Muscle of leg (tissue), 11 donors: Measurements from ENCODE around the gene PRDM16. TPM values are rescaled to one million over a fixed set of nuclear protein-coding genes. Genes with fewer than 3 reads are reported as not detected.

Source experiments
- DNase-seq: peaks from one replicate; pipeline ENCODE4 v3.0.0; 2013
- H3K27ac ChIP-seq: one replicate; pipeline ENCODE4 v1.5.1; 2013; ENCODE audit warnings: mild to moderate bottlenecking, low read length, control low read depth
- H3K27me3 ChIP-seq: one replicate; pipeline ENCODE4 v1.6.1; 2013; ENCODE audit warnings: low read length; ENCODE audit not compliant: control insufficient read depth, insufficient read depth
- H3K36me3 ChIP-seq: one replicate; pipeline ENCODE4 v1.6.1; 2013; ENCODE audit warnings: low read length; ENCODE audit not compliant: control insufficient read depth, insufficient read depth
- H3K4me1 ChIP-seq: one replicate; pipeline ENCODE4 v1.6.1; 2013; ENCODE audit warnings: low read length; ENCODE audit not compliant: control insufficient read depth, insufficient read depth
- H3K4me3 ChIP-seq: one replicate; pipeline ENCODE4 v1.5.1; 2013; ENCODE audit warnings: low read length, control low read depth
- H3K9me3 ChIP-seq: replicated peaks from 2 replicates; pipeline ENCODE4 v1.6.1; 2013; ENCODE audit warnings: low read depth, low read length; ENCODE audit not compliant: control insufficient read depth
- WGBS: methylation state at CpG from one replicate; pipeline ENCODE4 v1.1.5; 2013; ENCODE audit warnings: missing lambda C conversion rate; ENCODE audit not compliant: insufficient coverage; 5-methylcytosine and 5-hydroxymethylcytosine counted together
- polyA plus RNA-seq, 8 donors: library from polyadenylated mRNA; unstranded; fragments of 120-200 nt; gene quantifications; one replicate each; pipeline versions ENCODE4 v1.2.1 to v1.2.3, GENCODE V29; 2013; ENCODE audit warnings: inconsistent platforms in 1 of 8, low replicate concordance in 1 of 8; ENCODE audit not compliant: insufficient read length in 8 of 8, insufficient read depth in 1 of 8
- total RNA-seq: library from RNA; stranded (reverse); fragments of 120-200 nt; gene quantifications from one replicate; pipeline ENCODE4 v1.2.4, GENCODE V29; 2013

The PRDM16 gene
- total and polyA plus RNA-seq, 9 donors = 0.43 to 1.9 (median 0.95) TPM

DNA sequence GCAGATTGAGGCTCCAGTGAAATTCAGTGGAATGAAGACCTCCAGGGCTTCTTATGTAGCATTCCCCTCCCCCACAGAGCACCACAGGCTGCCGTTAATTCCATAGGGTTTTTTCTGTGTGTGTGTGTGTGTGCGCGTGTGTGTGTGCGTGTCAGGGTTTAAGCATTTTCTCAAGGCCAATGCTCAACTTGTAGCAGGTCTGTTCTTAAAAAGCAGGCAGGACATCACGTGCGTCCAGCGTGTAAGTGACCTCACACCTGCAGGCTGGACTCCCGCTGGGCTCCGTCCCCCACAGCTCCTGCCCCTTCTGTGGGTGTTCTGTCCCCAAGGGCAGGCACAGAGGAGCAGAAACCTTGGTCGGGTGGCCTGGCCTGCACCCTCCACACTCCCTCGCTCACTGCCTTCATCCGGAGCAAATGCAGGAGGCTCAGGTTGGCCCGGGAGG, 5.3 kb downstream of the PRDM16 start:
- DNase-seq = no peak
- Histone ChIP-seq H3K4me3 (no peak overlapping the region), H3K4me1 (peaks cover 7% of the 10 kb centered on the region), H3K9me3 (no peaks in the 10 kb centered on the region), H3K27me3 (peaks cover 83% of the 10 kb centered on the region), H3K36me3 (no peaks in the 10 kb centered on the region), H3K27ac (no peak overlapping the region)
- 68% methylated on average over 9 of the region's 13 CpGs for WGBS

DNA sequence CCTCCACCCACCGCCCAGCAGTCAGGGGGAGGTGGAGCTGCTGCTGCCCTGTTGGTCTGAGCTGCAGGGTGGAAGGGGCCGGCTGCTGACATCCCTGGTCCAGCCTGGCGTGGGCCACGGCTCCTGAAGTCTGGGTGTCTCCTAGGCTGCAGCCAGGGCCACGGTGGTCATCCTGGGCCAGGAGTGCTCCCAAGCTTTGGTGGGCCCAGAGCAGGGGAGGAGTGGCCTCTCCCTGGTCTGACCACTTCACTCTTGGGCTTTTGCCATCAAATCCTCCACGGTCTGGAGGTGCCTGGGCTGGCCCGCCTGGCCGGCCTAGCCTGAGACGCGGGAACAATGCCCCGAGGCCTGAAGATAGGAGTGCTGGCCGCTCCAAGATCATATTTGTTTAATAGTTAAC, 5.8 kb downstream of the PRDM16 start:
- Histone ChIP-seq H3K27me3 (peaks cover 88% of the 10 kb centered on the region), H3K36me3 (no peaks in the 10 kb centered on the region), H3K4me3 (no peak overlapping the region), H3K9me3 (no peaks in the 10 kb centered on the region), H3K4me1 (peaks cover 9% of the 10 kb centered on the region), H3K27ac (no peak overlapping the region)
- no peak for DNase-seq
- WGBS = 66% methylated on average over 4 of the region's 12 CpGs

DNA sequence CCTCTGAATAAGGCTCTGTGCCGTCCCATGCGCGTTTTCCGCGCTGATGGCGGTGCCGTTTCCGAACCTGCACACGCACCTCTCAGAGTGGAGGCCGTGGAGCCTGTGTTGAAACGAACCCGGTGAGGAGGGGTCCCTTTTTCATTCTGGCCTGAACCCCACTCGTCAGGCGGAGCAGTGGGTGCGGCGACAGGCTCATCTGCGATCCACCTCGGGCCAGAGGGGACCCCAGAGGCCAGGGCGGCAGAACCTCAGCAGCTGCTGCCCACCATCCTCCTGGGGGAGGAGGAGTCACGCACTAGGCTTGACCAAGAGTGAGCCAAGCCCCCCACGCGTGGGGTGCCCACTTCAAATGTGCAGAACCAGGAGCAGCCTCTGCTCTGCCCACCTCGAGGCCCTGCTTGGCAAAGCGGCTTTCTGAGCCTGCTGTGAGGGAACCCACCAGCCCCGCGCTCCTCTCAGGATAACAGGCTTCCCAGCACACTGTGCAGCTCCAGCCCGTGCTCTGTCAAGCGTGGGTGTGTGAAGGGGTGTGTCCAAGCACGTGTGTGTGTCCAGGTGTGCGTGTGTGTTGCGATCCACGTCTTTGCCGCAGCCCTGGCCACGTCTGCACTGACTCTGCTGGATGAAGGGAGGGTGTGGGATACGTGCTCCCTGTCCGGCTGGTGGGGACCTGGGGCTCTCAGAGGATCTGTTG, 6.8 kb downstream of the PRDM16 start:
- no peak overlapping the region for H3K27ac ChIP-seq
- no peaks in the 10 kb centered on the region for H3K36me3 ChIP-seq
- 80% methylated on average over 32 of the region's 36 CpGs for WGBS
- H3K9me3 ChIP-seq = no peaks in the 10 kb centered on the region
- no peak overlapping the region for H3K4me3 ChIP-seq
- H3K4me1 ChIP-seq = peaks cover 12% of the 10 kb centered on the region
- DNase-seq = no peak
- H3K27me3 ChIP-seq = peaks cover 93% of the 10 kb centered on the region

DNA sequence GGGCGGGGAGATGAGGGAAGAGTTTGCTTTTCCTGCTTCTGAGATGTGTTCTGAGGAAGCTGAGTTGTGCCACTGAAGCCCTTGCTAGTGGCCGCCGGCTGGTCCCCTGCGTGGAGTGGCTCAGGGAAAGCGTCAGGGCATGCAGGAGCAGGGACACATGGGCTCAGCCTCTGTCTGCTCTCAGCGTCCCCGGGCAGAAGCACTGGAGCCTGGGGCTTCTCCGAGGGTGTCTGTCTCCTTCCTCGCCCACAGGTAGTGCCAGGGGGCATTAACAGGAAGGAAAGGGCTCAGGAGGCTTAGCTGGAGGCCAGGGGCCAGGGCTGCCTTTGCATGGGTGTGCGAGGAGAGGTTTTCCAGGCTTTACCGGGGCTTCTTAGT, 7.3 kb downstream of the PRDM16 start:
- Histone ChIP-seq H3K36me3 (no peaks in the 10 kb centered on the region), H3K4me3 (no peak overlapping the region), H3K27me3 (peaks cover 93% of the 10 kb centered on the region), H3K27ac (no peak overlapping the region), H3K4me1 (peaks cover 8% of the 10 kb centered on the region), H3K9me3 (no peaks in the 10 kb centered on the region)
- no peak for DNase-seq
- 47% methylated on average over 6 of the region's 11 CpGs for WGBS

DNA sequence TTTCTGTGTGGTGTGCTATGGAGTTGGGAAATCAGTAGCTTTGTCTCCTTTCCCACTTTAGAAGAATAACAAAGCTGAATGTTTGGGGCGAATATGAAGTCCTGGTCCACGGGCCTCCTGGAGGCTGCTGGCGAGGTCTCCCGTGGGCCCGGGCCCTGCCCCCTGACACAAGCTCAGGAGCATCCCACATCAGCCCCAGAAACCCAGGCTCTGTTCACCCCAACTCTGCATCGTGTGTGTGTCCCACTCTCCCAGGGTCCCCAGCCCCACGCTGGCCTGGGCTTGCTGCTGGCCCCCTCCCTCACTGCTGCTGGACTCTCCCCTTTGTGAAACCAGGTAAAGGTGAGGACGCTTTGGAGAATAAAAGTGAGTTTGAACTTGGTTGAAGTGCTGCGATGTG, 8.1 kb downstream of the PRDM16 start:
- peaks cover 8% of the 10 kb centered on the region for H3K4me1 ChIP-seq
- no peaks in the 10 kb centered on the region for H3K36me3 ChIP-seq
- H3K27me3 ChIP-seq = peaks cover 89% of the 10 kb centered on the region
- no peak overlapping the region for H3K27ac ChIP-seq
- H3K4me3 ChIP-seq = no peak overlapping the region
- DNase-seq = no peak
- H3K9me3 ChIP-seq = no peaks in the 10 kb centered on the region
- 90% methylated on average over 6 of the region's 9 CpGs for WGBS

DNA sequence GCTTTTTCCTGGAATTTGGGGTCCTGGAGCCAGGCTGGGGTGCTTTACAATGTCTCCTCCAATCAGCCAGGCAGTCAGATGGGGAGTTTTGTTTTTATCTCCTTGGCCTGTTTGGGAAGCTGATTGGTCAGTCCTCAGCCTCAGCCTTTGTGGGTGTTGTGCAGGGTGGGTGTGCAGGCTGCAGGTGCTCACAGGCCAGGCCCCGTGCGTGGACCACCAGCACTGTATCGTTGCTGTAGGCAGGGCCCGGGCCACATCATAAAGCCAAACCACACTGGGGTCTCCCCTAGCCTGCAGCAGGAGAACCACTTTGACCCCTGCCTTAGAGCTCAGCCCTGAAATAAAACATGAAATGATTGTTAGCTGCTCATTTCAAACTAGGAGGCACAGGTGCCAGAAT, 8.6 kb downstream of the PRDM16 start:
- Histone ChIP-seq H3K4me1 (peaks cover 8% of the 10 kb centered on the region), H3K4me3 (no peak overlapping the region), H3K27ac (no peak overlapping the region), H3K9me3 (no peaks in the 10 kb centered on the region), H3K36me3 (no peaks in the 10 kb centered on the region), H3K27me3 (peaks cover 87% of the 10 kb centered on the region)
- WGBS = 72% methylated on average over 4 of the region's 4 CpGs
- DNase-seq = no peak

DNA sequence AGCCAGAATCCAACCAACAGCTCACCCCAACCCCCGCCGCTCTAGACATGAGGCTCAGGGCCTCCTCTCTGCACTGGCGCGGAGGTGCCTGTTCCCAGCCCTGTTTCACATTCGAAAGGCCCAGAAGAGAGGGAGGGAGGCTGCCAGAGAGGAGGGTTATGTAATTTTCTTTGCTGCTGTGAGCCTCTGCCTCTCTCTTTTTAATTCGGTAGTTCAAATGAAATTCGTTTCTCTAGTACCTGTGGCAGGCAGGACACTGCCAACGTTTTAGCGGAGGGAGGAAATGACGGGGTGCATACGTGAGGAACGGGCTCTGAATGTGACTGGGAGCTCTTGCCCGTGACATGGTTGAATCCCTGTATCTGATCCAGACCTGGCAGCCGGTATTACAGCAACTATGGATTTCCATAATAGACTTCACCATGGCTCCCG, 9.4 kb downstream of the PRDM16 start:
- no peak overlapping the region for H3K27ac ChIP-seq
- no peak overlapping the region for H3K4me3 ChIP-seq

DNA sequence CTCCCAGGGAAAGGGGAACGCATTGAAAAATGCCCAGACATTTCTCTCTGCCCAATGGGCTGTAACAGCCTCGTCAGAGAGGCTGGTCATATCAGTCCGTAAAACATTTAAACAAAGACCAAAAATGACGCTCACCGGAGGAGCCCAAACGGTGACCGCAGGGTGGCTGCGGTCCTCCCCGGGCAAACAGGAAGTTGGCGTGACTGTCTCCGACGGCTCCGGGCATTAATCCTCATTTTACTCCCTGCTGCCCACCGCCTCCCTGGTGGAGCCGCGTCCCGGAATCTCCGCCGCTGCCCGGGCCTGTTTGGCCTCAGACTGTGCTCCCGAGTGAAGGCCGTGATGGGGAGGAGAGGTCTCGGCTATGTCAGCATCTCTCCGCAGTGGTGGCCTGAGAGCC, 9.9 kb downstream of the PRDM16 start:
- DNase-seq = no peak
- no peak overlapping the region for H3K27ac ChIP-seq
- 57% methylated on average over 20 of the region's 24 CpGs for WGBS
- H3K27me3 ChIP-seq = peaks cover 81% of the 10 kb centered on the region
- H3K9me3 ChIP-seq = no peaks in the 10 kb centered on the region
- H3K36me3 ChIP-seq = no peaks in the 10 kb centered on the region
- peaks cover 11% of the 10 kb centered on the region for H3K4me1 ChIP-seq
- H3K4me3 ChIP-seq = no peak overlapping the region

More for the DNA sequence above, 9.4 kb downstream of the PRDM16 start:
- WGBS = 54% methylated on average over 11 of the region's 15 CpGs
- H3K9me3 ChIP-seq = no peaks in the 10 kb centered on the region
- no peak for DNase-seq
- H3K36me3 ChIP-seq = no peaks in the 10 kb centered on the region
- peaks cover 8% of the 10 kb centered on the region for H3K4me1 ChIP-seq
- peaks cover 85% of the 10 kb centered on the region for H3K27me3 ChIP-seq

DNA sequence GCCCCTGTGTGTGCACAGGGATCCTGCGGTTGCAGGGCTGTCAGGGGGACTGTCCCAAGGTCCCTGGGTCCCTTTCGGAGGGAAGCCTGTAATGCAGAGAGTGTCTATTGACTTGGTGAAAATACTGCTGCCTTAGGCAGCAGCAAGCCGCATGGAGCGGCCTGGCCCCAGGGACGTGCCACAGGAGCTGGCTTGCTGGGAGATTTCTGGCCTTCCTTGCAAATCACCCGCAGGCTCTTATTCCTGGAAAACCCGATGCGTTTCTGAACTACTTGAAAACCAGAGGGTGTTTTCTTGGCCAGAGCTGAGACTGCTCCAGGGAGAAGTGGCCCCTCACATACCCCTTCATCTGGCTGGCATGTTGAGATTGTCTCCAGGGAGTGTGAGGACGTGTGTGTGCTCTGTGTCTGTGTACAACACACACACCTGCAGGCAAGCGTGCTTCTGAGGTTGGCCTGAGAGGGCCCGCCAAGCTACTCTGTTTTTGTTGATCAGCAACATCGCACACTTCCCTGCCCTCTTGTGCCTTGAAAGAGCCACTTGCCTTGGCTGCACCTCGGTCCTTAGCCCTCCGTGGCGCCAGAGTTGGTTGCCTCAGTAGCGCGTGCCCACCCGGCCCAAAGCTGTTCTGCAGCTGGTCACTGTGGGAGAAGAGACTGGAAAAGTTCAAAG, 10.5 kb downstream of the PRDM16 start:
- H3K9me3 ChIP-seq = no peaks in the 10 kb centered on the region
- 48% methylated on average over 15 of the region's 18 CpGs for WGBS

DNA sequence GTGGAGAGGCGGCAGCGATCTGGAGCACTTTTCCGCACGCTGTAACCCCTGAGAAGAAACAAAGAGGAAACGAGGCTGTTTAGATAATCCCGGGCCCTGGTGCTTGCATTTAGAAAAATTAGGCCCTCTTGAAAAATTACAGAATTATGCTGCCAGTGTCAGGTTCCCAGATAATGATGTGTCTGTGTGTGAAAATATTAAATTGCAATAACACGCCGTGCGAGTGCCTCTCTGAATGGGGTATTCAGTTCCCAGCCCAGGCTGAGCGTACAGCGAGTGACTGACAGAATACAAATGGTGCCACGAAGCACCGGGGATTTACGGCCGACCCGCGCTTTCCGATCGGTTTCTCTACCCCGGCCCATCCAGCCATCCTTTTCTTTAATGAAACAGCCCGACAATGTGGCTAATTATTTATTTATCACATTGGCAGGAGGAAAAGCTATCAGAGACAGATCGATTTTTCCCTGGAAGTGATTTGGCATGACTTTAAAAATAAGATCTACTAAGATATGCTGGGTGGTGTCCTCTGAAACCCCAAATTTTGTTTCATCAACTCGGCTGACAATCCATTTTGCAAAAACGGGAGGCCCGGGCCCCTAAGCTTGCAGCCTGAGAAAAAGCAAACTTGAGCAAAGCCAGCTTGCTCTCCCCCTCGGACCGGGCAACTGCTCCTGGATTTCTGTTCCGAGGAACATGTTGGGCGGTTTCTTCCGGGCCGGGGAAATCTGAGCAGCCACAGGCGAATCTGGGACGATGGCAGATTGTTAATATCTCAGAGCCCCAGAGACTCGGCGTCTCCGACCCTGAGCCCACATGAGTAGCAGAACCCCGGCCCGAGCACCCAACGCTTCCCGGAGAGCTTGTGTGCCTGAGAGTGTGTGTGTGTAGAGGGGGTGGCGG, 11.3 kb downstream of the PRDM16 start:
- no peak overlapping the region for H3K4me3 ChIP-seq
- peaks cover 16% of the 10 kb centered on the region for H3K4me1 ChIP-seq
- H3K27me3 ChIP-seq = peaks cover 69% of the 10 kb centered on the region
- 47% methylated on average over 25 of the region's 41 CpGs for WGBS
- no peaks in the 10 kb centered on the region for H3K36me3 ChIP-seq
- no peaks in the 10 kb centered on the region for H3K9me3 ChIP-seq
- H3K27ac ChIP-seq = no peak overlapping the region
- no peak for DNase-seq

More for the DNA sequence above, 10.5 kb downstream of the PRDM16 start:
- H3K27ac ChIP-seq = no peak overlapping the region
- no peak overlapping the region for H3K4me3 ChIP-seq
- H3K36me3 ChIP-seq = no peaks in the 10 kb centered on the region
- H3K27me3 ChIP-seq = peaks cover 74% of the 10 kb centered on the region
- peaks cover 16% of the 10 kb centered on the region for H3K4me1 ChIP-seq
- DNase-seq = no peak
